Brain microvascular endothelial cell (primary cell): ENCODE measurements around the gene CSTB.
A peak's percentile ranks its signal among the peaks of the same experiment; 100 is the strongest.
"Not testable (repeated sequence)": the region's sequence is repeated elsewhere in the genome, so short reads cannot be mapped to it uniquely, and the experiment has no call there.

Experiments
- DNase-seq: peaks from one replicate; pipeline ENCODE4 v3.0.0-alpha.2; 2020
- H3K27ac ChIP-seq: fragments of 250-450 bp; sonication (Bioruptor Pico); 2 replicates; pipeline ENCODE4 v1.5.1; 2020; ENCODE audit warnings: mild to moderate bottlenecking, moderate library complexity
- H3K27me3 ChIP-seq: fragments of 250-450 bp; sonication (Bioruptor Pico); replicated peaks from 2 replicates; pipeline ENCODE4 v1.5.1; 2020; ENCODE audit warnings: mild to moderate bottlenecking
- H3K36me3 ChIP-seq: fragments of 250-450 bp; sonication (Bioruptor Pico); replicated peaks from 2 replicates; pipeline ENCODE4 v1.5.1; 2020; ENCODE audit warnings: mild to moderate bottlenecking
- H3K4me3 ChIP-seq: 2 replicates; pipeline ENCODE4 v1.5.1; 2011; ENCODE audit warnings: low read depth, mild to moderate bottlenecking, control low read depth, low read length, moderate library complexity
- CTCF ChIP-seq: IDR thresholded peaks from 2 replicates; pipeline ENCODE4 v1.5.1; 2011; ENCODE audit warnings: low read depth, mild to moderate bottlenecking, moderate library complexity, low read length, control low read depth, inconsistent platforms; ENCODE audit errors: missing control alignments
- in situ Hi-C: cut with HindIII; loops from 2 replicates; pipeline ENCODE4 v1.10.0; 2017; ENCODE audit warnings: low sequenced_read_pairs, low pct_ligation_motif_present

CSTB gene

GRCh38 chr21:43775795-43776430 lies at the start of gene CSTB:
CSTB (minus strand) TSS chr21:43776308; CDS start chr21:43776269, 39 bp downstream.
- Histone ChIP-seq H3K27ac (peak within 1 kb of the TSS; percentile 75), H3K27me3 (no peaks in the 10 kb centered on the region), H3K4me3 (peak within 1 kb of the TSS; percentile 76), H3K36me3 (peaks cover 17% of the 10 kb centered on the region)
- TF ChIP-seq CTCF, result peak; percentile 5
- in situ Hi-C loops, result no loop called here
- DNase-seq, result no peak

GRCh38 chr21:43825242-43825935 lies 49.3 kb upstream of the CSTB start:
- Histone ChIP-seq H3K4me3 (no peak overlapping the region), H3K27me3 (peaks cover 5% of the 10 kb centered on the region), H3K27ac (no peak overlapping the region), H3K36me3 (no peaks in the 10 kb centered on the region)
- in situ Hi-C loops, result no loop called here
- DNase-seq, result no peak
- TF ChIP-seq CTCF, result no peak

- H3K27ac ChIP-seq, result no peak overlapping the region
- TF ChIP-seq CTCF, result no peak
- DNase-seq, result peak; percentile 32
- in situ Hi-C loops, result no loop called here
- no peaks in the 10 kb centered on the region for H3K36me3 ChIP-seq
- peaks cover 1% of the 10 kb centered on the region for H3K27me3 ChIP-seq
- no peak overlapping the region for H3K4me3 ChIP-seq
These were observed 48.5 kb upstream of the CSTB start for GRCh38 chr21:43824333-43825241.

- H3K4me3 ChIP-seq, H3K36me3 ChIP-seq, in situ Hi-C loops, H3K27ac ChIP-seq, DNase-seq, H3K27me3 ChIP-seq: not testable (repeated sequence)
These were observed 46.6 kb upstream of the CSTB start for GRCh38 chr21:43822741-43823140.

- in situ Hi-C loops, result not testable (repeated sequence)
These were observed 46.1 kb upstream of the CSTB start for GRCh38 chr21:43822166-43822565.

GRCh38 chr21:43820466-43820865 lies 44.4 kb upstream of the CSTB start:
- no peak overlapping the region for H3K27ac ChIP-seq

More at GRCh38 chr21:43822166-43822565, 46.1 kb upstream of the CSTB start:
- not testable (repeated sequence) for H3K27ac ChIP-seq, H3K4me3 ChIP-seq, H3K27me3 ChIP-seq, DNase-seq, H3K36me3 ChIP-seq

More at GRCh38 chr21:43820466-43820865, 44.4 kb upstream of the CSTB start:
- in situ Hi-C loops, result no loop called here
- Histone ChIP-seq H3K36me3 (no peaks in the 10 kb centered on the region), H3K4me3 (no peak overlapping the region), H3K27me3 (no peaks in the 10 kb centered on the region)
- DNase-seq, result no peak
- no peak for TF ChIP-seq CTCF
